GM23338 (cell line): ENCODE results near the gene EPG5. TPM values are rescaled to one million over a fixed set of nuclear protein-coding genes. Genes with fewer than 3 reads are reported as not detected.

ENCODE experiments used
- ATAC-seq: fragments of 200-7000 bp; cut with Tn5 transposase; 3 replicates; pipeline ENCODE4 v1.9.1; 2020
- DNase-seq: peaks from one replicate; pipeline ENCODE4 v3.0.0-alpha.2; 2015; ENCODE audit warnings: low spot score
- H2AFZ ChIP-seq: fragments of 200-600 bp; sonication (generic); 2 replicates; pipeline ENCODE4 v1.8.0; 2016; ENCODE audit warnings: antibody characterized with exemption, mild to moderate bottlenecking, moderate library complexity
- H3F3A ChIP-seq: fragments of 200-600 bp; sonication (generic); replicated peaks from 2 replicates; pipeline ENCODE4 v1.8.0; 2017; ENCODE audit warnings: antibody characterized with exemption, mixed run types, low read depth
- H3K27ac ChIP-seq: fragments of 200-600 bp; sonication (generic); 2 replicates; pipeline ENCODE4 v1.6.1; 2016; ENCODE audit warnings: low read depth
- H3K27me3 ChIP-seq: fragments of 200-600 bp; sonication (generic); 2 replicates; pipeline ENCODE4 v1.8.0; 2016; ENCODE audit warnings: mild to moderate bottlenecking, mixed run types, moderate library complexity; ENCODE audit not compliant: insufficient read depth
- H3K36me3 ChIP-seq: fragments of 200-600 bp; sonication (generic); 2 replicates; pipeline ENCODE4 v1.8.0; 2016; ENCODE audit warnings: mild to moderate bottlenecking; ENCODE audit not compliant: insufficient read depth
- H3K4me1 ChIP-seq: fragments of 200-600 bp; sonication (generic); 2 replicates; pipeline ENCODE4 v1.8.0; 2016; ENCODE audit warnings: mild to moderate bottlenecking, moderate library complexity; ENCODE audit not compliant: insufficient read depth
- H3K4me2 ChIP-seq: fragments of 200-600 bp; sonication (generic); 2 replicates; pipeline ENCODE4 v1.7.1; 2017; ENCODE audit warnings: mixed run types
- H3K4me3 ChIP-seq: fragments of 200-600 bp; sonication (generic); 2 replicates; pipeline ENCODE4 v1.6.1; 2016; ENCODE audit warnings: mixed run types
- H3K79me2 ChIP-seq: fragments of 200-600 bp; sonication (generic); replicated peaks from 2 replicates; pipeline ENCODE4 v1.8.0; 2017; ENCODE audit warnings: mild to moderate bottlenecking; ENCODE audit not compliant: insufficient read depth
- H3K9me2 ChIP-seq: fragments of 200-600 bp; sonication (generic); 2 replicates; pipeline ENCODE4 v1.8.0; 2017; ENCODE audit not compliant: insufficient read depth
- H4K20me1 ChIP-seq: fragments of 200-600 bp; sonication (generic); replicated peaks from 2 replicates; pipeline ENCODE4 v1.8.0; 2017; ENCODE audit warnings: mild to moderate bottlenecking; ENCODE audit not compliant: insufficient read depth
- H3K27ac Mint-ChIP-seq: 2 replicates; pipeline ENCODE4 v1.8.0; 2020; ENCODE audit warnings: inconsistent platforms, mild to moderate bottlenecking, moderate library complexity, mixed read lengths
- H3K27me3 Mint-ChIP-seq: 3 replicates; pipeline ENCODE4 v1.8.0; 2022; ENCODE audit warnings: low read depth, mild to moderate bottlenecking, moderate library complexity, mixed read lengths, inconsistent platforms; ENCODE audit not compliant: insufficient read depth, poor library complexity
- H3K36me3 Mint-ChIP-seq: 3 replicates; pipeline ENCODE4 v1.8.0; 2021; ENCODE audit warnings: low read depth, mild to moderate bottlenecking, inconsistent platforms, moderate library complexity, mixed read lengths
- H3K4me1 Mint-ChIP-seq: 3 replicates; pipeline ENCODE4 v1.8.0; 2020; ENCODE audit warnings: mild to moderate bottlenecking, inconsistent platforms, mixed read lengths
- H3K4me3 Mint-ChIP-seq: 3 replicates; pipeline ENCODE4 v1.8.0; 2021; ENCODE audit warnings: moderate library complexity, mild to moderate bottlenecking, inconsistent platforms, mixed read lengths
- H3K9me3 Mint-ChIP-seq: 3 replicates; pipeline ENCODE4 v1.8.0; 2020; ENCODE audit warnings: moderate library complexity, mild to moderate bottlenecking, inconsistent platforms, mixed read lengths
- CREB1 ChIP-seq: fragments of 250-450 bp; sonication (Bioruptor Pico); IDR thresholded peaks from 2 replicates; pipeline ENCODE4 v1.5.0; 2020; ENCODE audit warnings: low read depth, mild to moderate bottlenecking, moderate library complexity
- EZH2 ChIP-seq: fragments of 200-600 bp; sonication (generic); IDR thresholded peaks from one replicate; pipeline ENCODE4 v1.8.0; 2017; ENCODE audit warnings: antibody characterized with exemption, mild to moderate bottlenecking, low read depth; ENCODE audit not compliant: unreplicated experiment
- EZH2phosphoT487 ChIP-seq: fragments of 200-600 bp; sonication (generic); IDR thresholded peaks from one replicate; pipeline ENCODE4 v1.8.1; 2018; ENCODE audit warnings: antibody characterized with exemption; ENCODE audit not compliant: unreplicated experiment
- JUNB ChIP-seq: IDR thresholded peaks from one replicate; pipeline ENCODE4 v1.6.1; 2016; ENCODE audit warnings: antibody characterized with exemption; ENCODE audit not compliant: unreplicated experiment
- NANOG ChIP-seq: IDR thresholded peaks from 2 replicates; pipeline ENCODE4 v1.6.1; 2016; ENCODE audit warnings: antibody characterized with exemption, borderline replicate concordance
- POLR2AphosphoS5 ChIP-seq: IDR thresholded peaks from 2 replicates; pipeline ENCODE4 v1.6.1; 2016; ENCODE audit warnings: antibody characterized with exemption, low read depth
- STAT1 ChIP-seq: IDR thresholded peaks from one replicate; pipeline ENCODE4 v1.6.1; 2016; ENCODE audit warnings: antibody characterized with exemption; ENCODE audit not compliant: unreplicated experiment
- ZNF114 ChIP-seq: fragments of 250-450 bp; sonication (Bioruptor Pico); IDR thresholded peaks from 2 replicates; pipeline ENCODE4 v1.5.0; 2020; ENCODE audit warnings: mild to moderate bottlenecking, moderate library complexity
- ZNF331 ChIP-seq: fragments of 250-450 bp; sonication (Bioruptor Pico); IDR thresholded peaks from 2 replicates; pipeline ENCODE4 v1.5.0; 2020; ENCODE audit warnings: low read depth, mild to moderate bottlenecking, moderate library complexity
- polyA plus RNA-seq: library from polyadenylated mRNA; unstranded; fragments of >200 nt; fragmentation: Nextera tagmentation; extraction: Ambion mirVana; gene quantifications from 2 replicates; pipeline ENCODE4 v1.2.1, GENCODE V29; 2016
- total RNA-seq: library from RNA; depleted of rRNA; stranded (reverse); fragments of >200 nt; shearing (Covaris generic); gene quantifications from 2 replicates; pipeline ENCODE4 v1.2.3, GENCODE V29; 2014
- TF ChIP-seq, protein P1 (sequence below): fragments of 250-450 bp; sonication (Bioruptor Pico); IDR thresholded peaks from 2 replicates; pipeline ENCODE4 v1.5.0; 2020; ENCODE audit warnings: mild to moderate bottlenecking, moderate library complexity
- TF ChIP-seq, protein P2 (sequence below), 2 experiments: fragments of 200-600 bp in 1 of 2; sonication (generic) in 1 of 2; conservative IDR thresholded peaks; 2 replicates each; pipeline versions ENCODE4 v1.5.1 to v1.6.1; 2016 to 2017; ENCODE audit warnings: antibody characterized with exemption in 2 of 2, low read depth in 2 of 2, mild to moderate bottlenecking in 2 of 2, moderate library complexity in 1 of 2
- TF ChIP-seq, protein P3 (sequence below): IDR thresholded peaks from one replicate; pipeline ENCODE4 v1.6.1; 2018; ENCODE audit warnings: antibody characterized with exemption; ENCODE audit not compliant: unreplicated experiment
- TF ChIP-seq, protein P4 (sequence below): IDR thresholded peaks from 2 replicates; pipeline ENCODE4 v1.6.1; 2016; ENCODE audit warnings: antibody characterized with exemption

Gene EPG5
- total and polyA plus RNA-seq, 2 experiments from 2014 or later, result 4.1 to 29.2 TPM

DNA sequence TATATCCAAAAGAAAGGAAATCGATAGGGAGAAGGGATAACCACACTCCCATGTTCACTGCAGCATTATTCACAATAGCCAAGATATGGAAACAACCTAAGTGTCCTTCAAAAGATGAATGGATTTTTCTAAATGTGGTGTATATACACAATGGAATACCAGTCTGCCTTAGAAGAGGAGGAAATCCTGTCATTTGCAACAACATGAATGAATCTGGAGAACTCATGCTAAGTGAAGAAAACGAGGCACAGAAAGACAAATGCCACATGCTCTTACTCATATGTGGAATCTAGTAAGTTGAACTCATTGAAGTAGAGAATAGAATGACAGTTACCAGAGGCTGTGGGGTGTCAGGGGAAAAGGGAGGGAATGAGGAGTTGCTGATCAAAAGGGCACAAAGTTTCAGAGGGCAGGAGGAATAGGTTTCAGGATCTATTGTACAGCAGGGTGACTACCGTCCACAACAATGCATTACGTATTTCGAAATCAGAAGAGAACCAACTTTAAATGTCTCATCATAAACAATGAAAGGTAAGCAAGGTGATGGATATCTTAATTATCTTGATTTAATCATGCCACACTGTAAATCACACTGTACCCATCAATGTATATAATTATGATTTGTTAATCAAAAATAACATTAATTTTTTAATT lies 95.6 kb downstream of the EPG5 start (continued):
- TF ChIP-seq, protein P1, sequence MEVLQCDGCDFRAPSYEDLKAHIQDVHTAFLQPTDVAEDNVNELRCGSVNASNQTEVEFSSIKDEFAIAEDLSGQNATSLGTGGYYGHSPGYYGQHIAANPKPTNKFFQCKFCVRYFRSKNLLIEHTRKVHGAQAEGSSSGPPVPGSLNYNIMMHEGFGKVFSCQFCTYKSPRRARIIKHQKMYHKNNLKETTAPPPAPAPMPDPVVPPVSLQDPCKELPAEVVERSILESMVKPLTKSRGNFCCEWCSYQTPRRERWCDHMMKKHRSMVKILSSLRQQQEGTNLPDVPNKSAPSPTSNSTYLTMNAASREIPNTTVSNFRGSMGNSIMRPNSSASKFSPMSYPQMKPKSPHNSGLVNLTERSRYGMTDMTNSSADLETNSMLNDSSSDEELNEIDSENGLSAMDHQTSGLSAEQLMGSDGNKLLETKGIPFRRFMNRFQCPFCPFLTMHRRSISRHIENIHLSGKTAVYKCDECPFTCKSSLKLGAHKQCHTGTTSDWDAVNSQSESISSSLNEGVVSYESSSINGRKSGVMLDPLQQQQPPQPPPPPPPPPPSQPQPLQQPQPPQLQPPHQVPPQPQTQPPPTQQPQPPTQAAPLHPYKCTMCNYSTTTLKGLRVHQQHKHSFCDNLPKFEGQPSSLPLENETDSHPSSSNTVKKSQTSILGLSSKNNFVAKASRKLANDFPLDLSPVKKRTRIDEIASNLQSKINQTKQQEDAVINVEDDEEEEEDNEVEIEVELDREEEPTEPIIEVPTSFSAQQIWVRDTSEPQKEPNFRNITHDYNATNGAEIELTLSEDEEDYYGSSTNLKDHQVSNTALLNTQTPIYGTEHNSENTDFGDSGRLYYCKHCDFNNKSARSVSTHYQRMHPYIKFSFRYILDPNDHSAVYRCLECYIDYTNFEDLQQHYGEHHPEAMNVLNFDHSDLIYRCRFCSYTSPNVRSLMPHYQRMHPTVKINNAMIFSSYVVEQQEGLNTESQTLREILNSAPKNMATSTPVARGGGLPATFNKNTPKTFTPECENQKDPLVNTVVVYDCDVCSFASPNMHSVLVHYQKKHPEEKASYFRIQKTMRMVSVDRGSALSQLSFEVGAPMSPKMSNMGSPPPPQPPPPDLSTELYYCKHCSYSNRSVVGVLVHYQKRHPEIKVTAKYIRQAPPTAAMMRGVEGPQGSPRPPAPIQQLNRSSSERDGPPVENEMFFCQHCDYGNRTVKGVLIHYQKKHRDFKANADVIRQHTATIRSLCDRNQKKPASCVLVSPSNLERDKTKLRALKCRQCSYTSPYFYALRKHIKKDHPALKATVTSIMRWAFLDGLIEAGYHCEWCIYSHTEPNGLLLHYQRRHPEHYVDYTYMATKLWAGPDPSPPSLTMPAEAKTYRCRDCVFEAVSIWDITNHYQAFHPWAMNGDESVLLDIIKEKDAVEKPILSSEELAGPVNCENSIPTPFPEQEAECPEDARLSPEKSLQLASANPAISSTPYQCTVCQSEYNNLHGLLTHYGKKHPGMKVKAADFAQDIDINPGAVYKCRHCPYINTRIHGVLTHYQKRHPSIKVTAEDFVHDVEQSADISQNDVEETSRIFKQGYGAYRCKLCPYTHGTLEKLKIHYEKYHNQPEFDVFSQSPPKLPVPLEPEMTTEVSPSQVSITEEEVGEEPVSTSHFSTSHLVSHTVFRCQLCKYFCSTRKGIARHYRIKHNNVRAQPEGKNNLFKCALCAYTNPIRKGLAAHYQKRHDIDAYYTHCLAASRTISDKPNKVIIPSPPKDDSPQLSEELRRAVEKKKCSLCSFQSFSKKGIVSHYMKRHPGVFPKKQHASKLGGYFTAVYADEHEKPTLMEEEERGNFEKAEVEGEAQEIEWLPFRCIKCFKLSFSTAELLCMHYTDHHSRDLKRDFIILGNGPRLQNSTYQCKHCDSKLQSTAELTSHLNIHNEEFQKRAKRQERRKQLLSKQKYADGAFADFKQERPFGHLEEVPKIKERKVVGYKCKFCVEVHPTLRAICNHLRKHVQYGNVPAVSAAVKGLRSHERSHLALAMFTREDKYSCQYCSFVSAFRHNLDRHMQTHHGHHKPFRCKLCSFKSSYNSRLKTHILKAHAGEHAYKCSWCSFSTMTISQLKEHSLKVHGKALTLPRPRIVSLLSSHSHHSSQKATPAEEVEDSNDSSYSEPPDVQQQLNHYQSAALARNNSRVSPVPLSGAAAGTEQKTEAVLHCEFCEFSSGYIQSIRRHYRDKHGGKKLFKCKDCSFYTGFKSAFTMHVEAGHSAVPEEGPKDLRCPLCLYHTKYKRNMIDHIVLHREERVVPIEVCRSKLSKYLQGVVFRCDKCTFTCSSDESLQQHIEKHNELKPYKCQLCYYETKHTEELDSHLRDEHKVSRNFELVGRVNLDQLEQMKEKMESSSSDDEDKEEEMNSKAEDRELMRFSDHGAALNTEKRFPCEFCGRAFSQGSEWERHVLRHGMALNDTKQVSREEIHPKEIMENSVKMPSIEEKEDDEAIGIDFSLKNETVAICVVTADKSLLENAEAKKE (CRISPR knock-in tag), result no peak
- TF ChIP-seq ZNF114 (CRISPR knock-in tag), result no peak
- TF ChIP-seq, protein P2, sequence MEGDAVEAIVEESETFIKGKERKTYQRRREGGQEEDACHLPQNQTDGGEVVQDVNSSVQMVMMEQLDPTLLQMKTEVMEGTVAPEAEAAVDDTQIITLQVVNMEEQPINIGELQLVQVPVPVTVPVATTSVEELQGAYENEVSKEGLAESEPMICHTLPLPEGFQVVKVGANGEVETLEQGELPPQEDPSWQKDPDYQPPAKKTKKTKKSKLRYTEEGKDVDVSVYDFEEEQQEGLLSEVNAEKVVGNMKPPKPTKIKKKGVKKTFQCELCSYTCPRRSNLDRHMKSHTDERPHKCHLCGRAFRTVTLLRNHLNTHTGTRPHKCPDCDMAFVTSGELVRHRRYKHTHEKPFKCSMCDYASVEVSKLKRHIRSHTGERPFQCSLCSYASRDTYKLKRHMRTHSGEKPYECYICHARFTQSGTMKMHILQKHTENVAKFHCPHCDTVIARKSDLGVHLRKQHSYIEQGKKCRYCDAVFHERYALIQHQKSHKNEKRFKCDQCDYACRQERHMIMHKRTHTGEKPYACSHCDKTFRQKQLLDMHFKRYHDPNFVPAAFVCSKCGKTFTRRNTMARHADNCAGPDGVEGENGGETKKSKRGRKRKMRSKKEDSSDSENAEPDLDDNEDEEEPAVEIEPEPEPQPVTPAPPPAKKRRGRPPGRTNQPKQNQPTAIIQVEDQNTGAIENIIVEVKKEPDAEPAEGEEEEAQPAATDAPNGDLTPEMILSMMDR (conservative IDR thresholded peaks at IDR 0.05; ENCODE audit: low read depth in 2 of 2), result no peak

DNA sequence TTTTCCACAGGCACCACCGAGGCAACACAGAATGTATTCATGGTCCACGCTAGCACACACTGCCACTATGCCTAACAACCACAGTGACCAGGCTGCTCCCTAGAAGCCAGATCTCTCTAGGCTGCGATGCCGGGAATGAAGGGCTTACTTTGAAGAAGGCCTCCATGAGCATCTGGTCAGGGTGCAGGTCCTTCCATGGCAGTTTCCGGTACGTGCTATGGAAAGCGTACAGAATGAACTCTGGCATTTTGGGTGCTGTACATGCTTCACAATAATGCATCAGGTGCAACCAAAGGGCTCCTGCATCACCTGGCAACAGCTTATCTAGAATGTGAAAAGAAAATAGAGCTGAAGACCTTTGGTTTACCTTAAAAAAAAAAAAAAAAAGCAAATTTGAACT lies 96.7 kb downstream of the EPG5 start:
- Histone ChIP-seq H3K4me3 (no peak overlapping the region), H4K20me1 (no peaks in the 10 kb centered on the region; the same call in 1 of the 2 replicates), H3K36me3 (no peaks in the 10 kb centered on the region), H3K4me2 (no peak overlapping the region), H2AFZ (no peak overlapping the region), H3K9me2 (no peaks in the 10 kb centered on the region), H3F3A (no peaks in the 10 kb centered on the region), H3K27ac (no peak overlapping the region), H3K4me1 (no peaks in the 10 kb centered on the region), H3K79me2 (no peaks in the 10 kb centered on the region), H3K27me3 (no peaks in the 10 kb centered on the region)
- Mint-ChIP-seq H3K27ac (no peak overlapping the region), H3K36me3 (peaks cover 28% of the 10 kb centered on the region), H3K4me3 (no peak overlapping the region), H3K4me1 (no peaks in the 10 kb centered on the region), H3K27me3 (no peaks in the 10 kb centered on the region), H3K9me3 (peaks cover 5% of the 10 kb centered on the region; the same call in 2 of the 3 replicates)
- no peak for DNase-seq
- no peak for ATAC-seq
- TF ChIP-seq JUNB (no peak), EZH2phosphoT487 (no peak), POLR2AphosphoS5 (no peak), ZNF331 (CRISPR knock-in tag) (no peak), EZH2 (no peak), NANOG (no peak), ZNF114 (CRISPR knock-in tag) (no peak), CREB1 (CRISPR knock-in tag) (no peak), STAT1 (no peak)
- TF ChIP-seq, protein P3, sequence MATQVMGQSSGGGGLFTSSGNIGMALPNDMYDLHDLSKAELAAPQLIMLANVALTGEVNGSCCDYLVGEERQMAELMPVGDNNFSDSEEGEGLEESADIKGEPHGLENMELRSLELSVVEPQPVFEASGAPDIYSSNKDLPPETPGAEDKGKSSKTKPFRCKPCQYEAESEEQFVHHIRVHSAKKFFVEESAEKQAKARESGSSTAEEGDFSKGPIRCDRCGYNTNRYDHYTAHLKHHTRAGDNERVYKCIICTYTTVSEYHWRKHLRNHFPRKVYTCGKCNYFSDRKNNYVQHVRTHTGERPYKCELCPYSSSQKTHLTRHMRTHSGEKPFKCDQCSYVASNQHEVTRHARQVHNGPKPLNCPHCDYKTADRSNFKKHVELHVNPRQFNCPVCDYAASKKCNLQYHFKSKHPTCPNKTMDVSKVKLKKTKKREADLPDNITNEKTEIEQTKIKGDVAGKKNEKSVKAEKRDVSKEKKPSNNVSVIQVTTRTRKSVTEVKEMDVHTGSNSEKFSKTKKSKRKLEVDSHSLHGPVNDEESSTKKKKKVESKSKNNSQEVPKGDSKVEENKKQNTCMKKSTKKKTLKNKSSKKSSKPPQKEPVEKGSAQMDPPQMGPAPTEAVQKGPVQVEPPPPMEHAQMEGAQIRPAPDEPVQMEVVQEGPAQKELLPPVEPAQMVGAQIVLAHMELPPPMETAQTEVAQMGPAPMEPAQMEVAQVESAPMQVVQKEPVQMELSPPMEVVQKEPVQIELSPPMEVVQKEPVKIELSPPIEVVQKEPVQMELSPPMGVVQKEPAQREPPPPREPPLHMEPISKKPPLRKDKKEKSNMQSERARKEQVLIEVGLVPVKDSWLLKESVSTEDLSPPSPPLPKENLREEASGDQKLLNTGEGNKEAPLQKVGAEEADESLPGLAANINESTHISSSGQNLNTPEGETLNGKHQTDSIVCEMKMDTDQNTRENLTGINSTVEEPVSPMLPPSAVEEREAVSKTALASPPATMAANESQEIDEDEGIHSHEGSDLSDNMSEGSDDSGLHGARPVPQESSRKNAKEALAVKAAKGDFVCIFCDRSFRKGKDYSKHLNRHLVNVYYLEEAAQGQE, result no peak
- TF ChIP-seq, protein P4, sequence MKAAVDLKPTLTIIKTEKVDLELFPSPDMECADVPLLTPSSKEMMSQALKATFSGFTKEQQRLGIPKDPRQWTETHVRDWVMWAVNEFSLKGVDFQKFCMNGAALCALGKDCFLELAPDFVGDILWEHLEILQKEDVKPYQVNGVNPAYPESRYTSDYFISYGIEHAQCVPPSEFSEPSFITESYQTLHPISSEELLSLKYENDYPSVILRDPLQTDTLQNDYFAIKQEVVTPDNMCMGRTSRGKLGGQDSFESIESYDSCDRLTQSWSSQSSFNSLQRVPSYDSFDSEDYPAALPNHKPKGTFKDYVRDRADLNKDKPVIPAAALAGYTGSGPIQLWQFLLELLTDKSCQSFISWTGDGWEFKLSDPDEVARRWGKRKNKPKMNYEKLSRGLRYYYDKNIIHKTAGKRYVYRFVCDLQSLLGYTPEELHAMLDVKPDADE, result no peak
